Left lung (tissue), 10 donors: ENCODE results near the gene OTX2. TPM values are rescaled to one million over a fixed set of nuclear protein-coding genes. Genes with fewer than 3 reads are reported as not detected.

Experiments
- ATAC-seq: fragments of 200-7000 bp; cut with Tn5 transposase; one replicate; pipeline ENCODE4 v1.9.1; 2020; ENCODE audit warnings: moderate library complexity
- DNase-seq, 4 donors: peaks; one replicate each; pipeline ENCODE4 v3.0.0-alpha.2; 2013 to 2020
- H3K27ac ChIP-seq, 2 donors: fragments of 200-600 bp; sonication (generic) in 1 of 2; one replicate each; pipeline versions ENCODE4 v1.5.0 to v1.8.0; 2020 to 2021
- H3K27me3 ChIP-seq, 2 donors: fragments of 200-600 bp; sonication (generic) in 1 of 2; one replicate each; pipeline versions ENCODE4 v1.5.0 to v1.8.0; 2020 to 2021
- H3K36me3 ChIP-seq, 2 donors: fragments of 200-600 bp; sonication (generic) in 1 of 2; one replicate each; pipeline versions ENCODE4 v1.5.0 to v1.8.0; 2020 to 2021
- H3K4me1 ChIP-seq, 2 donors: fragments of 200-600 bp; one replicate each; pipeline ENCODE4 v1.8.0; 2021
- H3K4me3 ChIP-seq, 2 donors: fragments of 200-600 bp; sonication (generic) in 1 of 2; one replicate each; pipeline versions ENCODE4 v1.5.0 to v1.8.0; 2020 to 2021; ENCODE audit warnings: mild to moderate bottlenecking in 1 of 2
- H3K9me3 ChIP-seq, 2 donors: fragments of 200-600 bp; sonication (generic) in 1 of 2; one replicate each; pipeline versions ENCODE4 v1.5.0 to v1.8.0; 2020 to 2021
- CTCF ChIP-seq, 2 donors: fragments of 200-600 bp; sonication (generic) in 1 of 2; IDR thresholded peaks; one replicate each; pipeline versions ENCODE4 v1.5.0 to v1.8.0; 2021; ENCODE audit warnings: antibody characterized with exemption in 2 of 2
- intact Hi-C, 2 donors: fragments of 100-400 bp; cut with DNase I; formaldehyde crosslinking; loops; one replicate each; pipeline versions ENCODE4 v1.11.2 to v1.14.2; 2022
- polyA plus RNA-seq, 6 donors: library from polyadenylated mRNA; unstranded; fragments of 120-200 nt; gene quantifications; one replicate each; pipeline ENCODE4 v1.2.1, GENCODE V29; 2013; ENCODE audit not compliant: insufficient read length in 6 of 6
- total RNA-seq, 2 donors: library from RNA; stranded (reverse); fragmentation: NEBNext Ultra II Directional; extraction: Animal tissue kit (Norgen Biotek cat#: 25700); gene quantifications; one replicate each; pipeline ENCODE4 v1.2.1, GENCODE V29; 2021
- donor health status: DM: no; HTN: yes; CAD: no.
- donor health status: DM: no; HTN: no; CAD: no.

OTX2 gene
- total and polyA plus RNA-seq, 8 donors, result not detected

GRCh38 chr14:56759094-56759493, 51.2 kb downstream of the OTX2 start:
- ATAC-seq (no peak), DNase-seq (no peak)
- Histone ChIP-seq H3K4me1 (no peaks in the 10 kb centered on the region), H3K27ac (no peak overlapping the region), H3K4me3 (no peak overlapping the region), H3K27me3 (peaks cover 0 to 7% of the 10 kb centered on the region in 2 donors), H3K36me3 (no peaks in the 10 kb centered on the region), H3K9me3 (no peaks in the 10 kb centered on the region)
- no peak for TF ChIP-seq CTCF (IDR thresholded peaks at IDR 0.05)
- intact Hi-C loops, result no loop called here

- no peak for ATAC-seq
Observed at GRCh38 chr14:56754921-56755320, 55.4 kb downstream of the OTX2 start.

GRCh38 chr14:56753396-56753795, 56.9 kb downstream of the OTX2 start:
- no peak for DNase-seq
- H3K27ac ChIP-seq, result no peak overlapping the region

More at GRCh38 chr14:56754921-56755320, 55.4 kb downstream of the OTX2 start:
- no peak for TF ChIP-seq CTCF (IDR thresholded peaks at IDR 0.05)
- Histone ChIP-seq H3K4me3 (no peak overlapping the region), H3K36me3 (no peaks in the 10 kb centered on the region), H3K4me1 (no peaks in the 10 kb centered on the region), H3K27me3 (peaks cover 0 to 9% of the 10 kb centered on the region in 2 donors), H3K27ac (no peak overlapping the region), H3K9me3 (no peaks in the 10 kb centered on the region)
- intact Hi-C loops, result no loop called here
- DNase-seq, result no peak

GRCh38 chr14:56752428-56752827, 57.9 kb downstream of the OTX2 start:
- Histone ChIP-seq H3K4me1 (no peaks in the 10 kb centered on the region), H3K9me3 (no peaks in the 10 kb centered on the region), H3K4me3 (no peak overlapping the region), H3K36me3 (no peaks in the 10 kb centered on the region), H3K27me3 (peaks cover 0 to 9% of the 10 kb centered on the region in 2 donors), H3K27ac (no peak overlapping the region)
- DNase-seq, result no peak
- no peak for ATAC-seq
- intact Hi-C loops, result no loop called here
- TF ChIP-seq CTCF (IDR thresholded peaks at IDR 0.05), result no peak

More at GRCh38 chr14:56753396-56753795, 56.9 kb downstream of the OTX2 start:
- Histone ChIP-seq H3K4me3 (no peak overlapping the region), H3K9me3 (no peaks in the 10 kb centered on the region), H3K36me3 (no peaks in the 10 kb centered on the region), H3K27me3 (peaks cover 0 to 9% of the 10 kb centered on the region in 2 donors), H3K4me1 (no peaks in the 10 kb centered on the region)
- ATAC-seq, result no peak
- no peak for TF ChIP-seq CTCF (IDR thresholded peaks at IDR 0.05)
- intact Hi-C loops, result no loop called here

- no peak overlapping the region for H3K27ac ChIP-seq
- ATAC-seq (no peak), DNase-seq (no peak)
- intact Hi-C loops, result no loop called here
- no peaks in the 10 kb centered on the region for H3K36me3 ChIP-seq
- H3K27me3 ChIP-seq, result peaks cover 0 to 9% of the 10 kb centered on the region in 2 donors
- no peaks in the 10 kb centered on the region for H3K9me3 ChIP-seq
- no peak for TF ChIP-seq CTCF (IDR thresholded peaks at IDR 0.05)
- no peak overlapping the region for H3K4me3 ChIP-seq
- H3K4me1 ChIP-seq, result no peaks in the 10 kb centered on the region
Observed at GRCh38 chr14:56751471-56751870, 58.8 kb downstream of the OTX2 start.

Other genes starting within 250 kb of the OTX2 start
- gene TMEM260, start 230.7 kb downstream of the OTX2 start, total RNA-seq, result 10 to 100 TPM; 25.4 to 27.1 TPM
- 10 to 100 TPM; 24.2 to 34.9 (median 29.8) TPM for gene TMEM260, start 230.7 kb downstream of the OTX2 start, polyA plus RNA-seq